NCI-H524 (cell line): ENCODE measurements around the gene MMP25.
"Not testable (repeated sequence)": the region's sequence is repeated elsewhere in the genome, so short reads cannot be mapped to it uniquely, and the experiment has no call there.

Source experiments
- DNase-seq, 2 experiments: peaks; one replicate each; lab custom pipeline; 2025; lab: John Stamatoyannopoulos, UW

MMP25 gene

GRCh38 chr16:3056336-3057180, 10.2 kb downstream of the MMP25 start:
- DNase-seq: no peak

GRCh38 chr16:3057181-3058138, 11.1 kb downstream of the MMP25 start:
- no peak for DNase-seq

GRCh38 chr16:3058139-3059030, 12.0 kb downstream of the MMP25 start:
- peak; percentile 44 to 77 for DNase-seq

GRCh38 chr16:3059041-3059722, 12.8 kb downstream of the MMP25 start:
- peak; percentile 69 to 87 for DNase-seq

- no peak for DNase-seq
Measured at GRCh38 chr16:3059723-3060242, 13.4 kb downstream of the MMP25 start.

- DNase-seq: no peak
Measured at GRCh38 chr16:3060339-3061127, 14.2 kb downstream of the MMP25 start.

- DNase-seq: no peak
Measured at GRCh38 chr16:3062553-3062952, 16.2 kb downstream of the MMP25 start.

GRCh38 chr16:3063625-3064386, 17.4 kb downstream of the MMP25 start:
- no peak for DNase-seq

GRCh38 chr16:3065069-3065741, 18.8 kb downstream of the MMP25 start, which contains the start of gene IL32:
IL32 (plus strand) TSS chr16:3065640; CDS start chr16:3065812, 172 bp downstream.
- no peak for DNase-seq

- DNase-seq: no peak
Measured at GRCh38 chr16:3065742-3066439, 19.5 kb downstream of the MMP25 start.

- DNase-seq: no peak
Measured at GRCh38 chr16:3066440-3066748, 20.0 kb downstream of the MMP25 start.

GRCh38 chr16:3068487-3068886, 22.1 kb downstream of the MMP25 start:
- no peak for DNase-seq

GRCh38 chr16:3069146-3069545, 22.8 kb downstream of the MMP25 start:
- DNase-seq: not testable (repeated sequence)

GRCh38 chr16:3070608-3071111, 24.3 kb downstream of the MMP25 start:
- no peak for DNase-seq

GRCh38 chr16:3071655-3072054, 25.3 kb downstream of the MMP25 start:
- no peak for DNase-seq

GRCh38 chr16:3072148-3072547, 25.8 kb downstream of the MMP25 start:
- not testable (repeated sequence) for DNase-seq

- not testable (repeated sequence) for DNase-seq
Measured at GRCh38 chr16:3072576-3073263, 26.4 kb downstream of the MMP25 start.
